IPS DF 6.9 (cell line): Measurements from ENCODE around the gene STRA8.

Experiments used
- DNase-seq: peaks from one replicate; pipeline ENCODE4 v3.0.0-alpha.2; 2013; ENCODE audit warnings: low read depth, low spot score
- H3K27ac ChIP-seq: one replicate; pipeline ENCODE4 v1.5.1; 2013; ENCODE audit warnings: low read length, control low read depth
- H3K27me3 ChIP-seq: 2 replicates; pipeline ENCODE4 v1.6.1; 2013; ENCODE audit warnings: mild to moderate bottlenecking, low read length; ENCODE audit not compliant: control insufficient read depth, insufficient read depth
- H3K36me3 ChIP-seq: 2 replicates; pipeline ENCODE4 v1.6.1; 2013; ENCODE audit warnings: low read length; ENCODE audit not compliant: control insufficient read depth, insufficient read depth
- H3K4me1 ChIP-seq: 2 replicates; pipeline ENCODE4 v1.6.1; 2013; ENCODE audit warnings: low read length; ENCODE audit not compliant: control insufficient read depth, insufficient read depth
- H3K4me3 ChIP-seq: 2 replicates; pipeline ENCODE4 v1.5.1; 2013; ENCODE audit warnings: mild to moderate bottlenecking, low read length
- H3K9me3 ChIP-seq: 2 replicates; pipeline ENCODE4 v1.6.1; 2013; ENCODE audit warnings: low read length, inconsistent platforms; ENCODE audit not compliant: control insufficient read depth, insufficient read depth
- WGBS: extraction: QIAGEN DNeasy Blood & Tissue Kit; methylation state at CpG from one replicate; pipeline ENCODE4 v1.1.7; 2013; ENCODE audit warnings: mixed read lengths, missing lambda C conversion rate; ENCODE audit not compliant: insufficient read length, insufficient coverage; 5-methylcytosine and 5-hydroxymethylcytosine counted together

The STRA8 gene, protein sequence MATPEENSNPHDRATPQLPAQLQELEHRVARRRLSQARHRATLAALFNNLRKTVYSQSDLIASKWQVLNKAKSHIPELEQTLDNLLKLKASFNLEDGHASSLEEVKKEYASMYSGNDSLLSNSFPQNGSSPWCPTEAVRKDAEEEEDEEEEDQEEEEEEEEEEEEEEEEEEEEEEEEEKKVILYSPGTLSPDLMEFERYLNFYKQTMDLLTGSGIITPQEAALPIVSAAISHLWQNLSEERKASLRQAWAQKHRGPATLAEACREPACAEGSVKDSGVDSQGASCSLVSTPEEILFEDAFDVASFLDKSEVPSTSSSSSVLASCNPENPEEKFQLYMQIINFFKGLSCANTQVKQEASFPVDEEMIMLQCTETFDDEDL

GRCh38 chr7:135233570-135233969 is at the start of gene STRA8:
STRA8 (plus strand) TSS chr7:135233838; CDS start chr7:135240525, 6,687 bp downstream.
- Histone ChIP-seq H3K4me3 (no peak within 1 kb of the TSS), H3K27ac (no peak within 1 kb of the TSS), H3K36me3 (no peaks in the 10 kb centered on the region), H3K27me3 (no peaks in the 10 kb centered on the region), H3K4me1 (no peaks in the 10 kb centered on the region), H3K9me3 (no peaks in the 10 kb centered on the region)
- DNase-seq: no peak
- WGBS: no CpG with 5 or more reads among the region's 28 CpGs

GRCh38 chr7:135184254-135184841 is 49.3 kb upstream of the STRA8 start:
- Histone ChIP-seq H3K27me3 (no peaks in the 10 kb centered on the region), H3K9me3 (no peaks in the 10 kb centered on the region; the same call in 1 of the 2 replicates), H3K4me1 (no peaks in the 10 kb centered on the region), H3K36me3 (peaks cover 15% of the 10 kb centered on the region), H3K27ac (no peak overlapping the region), H3K4me3 (no peak overlapping the region)
- DNase-seq: no peak
- WGBS: no CpG with 5 or more reads among the region's 5 CpGs

GRCh38 chr7:135185471-135186260 is 48.0 kb upstream of the STRA8 start:
- no peak for DNase-seq
- no peaks in the 10 kb centered on the region for H3K4me1 ChIP-seq
- H3K36me3 ChIP-seq: peaks cover 15% of the 10 kb centered on the region
- H3K4me3 ChIP-seq: no peak overlapping the region
- no peaks in the 10 kb centered on the region; the same call in 1 of the 2 replicates for H3K9me3 ChIP-seq
- WGBS: no CpG with 5 or more reads among the region's 7 CpGs
- no peak overlapping the region for H3K27ac ChIP-seq
- no peaks in the 10 kb centered on the region for H3K27me3 ChIP-seq

- no CpG with 5 or more reads among the region's 3 CpGs for WGBS
- Histone ChIP-seq H3K36me3 (peaks cover 15% of the 10 kb centered on the region), H3K4me3 (no peak overlapping the region), H3K27me3 (no peaks in the 10 kb centered on the region), H3K9me3 (no peaks in the 10 kb centered on the region), H3K27ac (no peak overlapping the region), H3K4me1 (no peaks in the 10 kb centered on the region)
- DNase-seq: no peak
Observed at GRCh38 chr7:135186261-135186540, 47.4 kb upstream of the STRA8 start.

GRCh38 chr7:135186841-135187253 is 46.8 kb upstream of the STRA8 start:
- no CpG with 5 or more reads among the region's 12 CpGs for WGBS
- no peak for DNase-seq
- no peaks in the 10 kb centered on the region for H3K4me1 ChIP-seq
- no peak overlapping the region for H3K4me3 ChIP-seq
- H3K36me3 ChIP-seq: peaks cover 15% of the 10 kb centered on the region
- H3K9me3 ChIP-seq: no peaks in the 10 kb centered on the region
- no peak overlapping the region for H3K27ac ChIP-seq
- no peaks in the 10 kb centered on the region for H3K27me3 ChIP-seq

DNA sequence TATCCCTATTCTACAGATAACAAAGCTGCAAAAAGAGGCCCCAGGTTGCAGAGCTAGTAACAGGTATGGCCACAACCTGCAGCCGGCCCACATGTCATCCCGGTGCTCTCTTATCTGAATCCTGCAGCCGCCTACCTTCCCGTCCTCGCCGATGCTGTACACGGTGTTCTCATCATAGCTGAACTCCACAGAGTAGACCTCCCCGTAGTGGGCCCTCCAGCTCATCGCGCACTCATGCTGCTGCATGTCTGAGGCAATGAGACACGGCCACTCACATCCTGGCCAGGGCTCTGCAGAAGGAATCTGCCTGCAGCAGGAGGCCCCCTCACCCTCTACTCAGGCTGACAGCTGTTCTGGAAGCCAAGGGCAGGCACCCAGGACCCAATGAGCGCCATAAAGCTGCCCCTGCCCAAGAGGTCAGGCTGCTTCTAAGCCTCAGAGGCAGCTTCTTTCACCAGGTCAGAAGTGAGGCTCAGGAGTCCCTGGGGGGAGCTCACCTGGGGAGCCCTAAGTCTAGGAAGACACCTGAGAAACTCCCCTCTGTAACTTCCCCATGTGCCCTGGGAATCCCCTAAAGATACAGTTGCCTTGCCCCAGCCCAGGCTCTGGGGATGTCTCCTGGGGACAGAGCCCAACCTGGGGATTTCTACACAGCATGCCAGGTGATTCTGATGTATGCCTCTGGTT is 45.2 kb upstream of the STRA8 start:
- no peaks in the 10 kb centered on the region for H3K4me1 ChIP-seq
- WGBS: no CpG with 5 or more reads among the region's 12 CpGs
- peaks cover 17% of the 10 kb centered on the region for H3K36me3 ChIP-seq

GRCh38 chr7:135189221-135189662 is 44.4 kb upstream of the STRA8 start:
- DNase-seq: no peak
- WGBS: no CpG with 5 or more reads among the region's 6 CpGs
- no peaks in the 10 kb centered on the region for H3K4me1 ChIP-seq

More for the DNA sequence above, 45.2 kb upstream of the STRA8 start:
- no peaks in the 10 kb centered on the region for H3K9me3 ChIP-seq
- no peak for DNase-seq
- H3K27ac ChIP-seq: no peak overlapping the region
- no peak overlapping the region for H3K4me3 ChIP-seq
- no peaks in the 10 kb centered on the region for H3K27me3 ChIP-seq

DNA sequence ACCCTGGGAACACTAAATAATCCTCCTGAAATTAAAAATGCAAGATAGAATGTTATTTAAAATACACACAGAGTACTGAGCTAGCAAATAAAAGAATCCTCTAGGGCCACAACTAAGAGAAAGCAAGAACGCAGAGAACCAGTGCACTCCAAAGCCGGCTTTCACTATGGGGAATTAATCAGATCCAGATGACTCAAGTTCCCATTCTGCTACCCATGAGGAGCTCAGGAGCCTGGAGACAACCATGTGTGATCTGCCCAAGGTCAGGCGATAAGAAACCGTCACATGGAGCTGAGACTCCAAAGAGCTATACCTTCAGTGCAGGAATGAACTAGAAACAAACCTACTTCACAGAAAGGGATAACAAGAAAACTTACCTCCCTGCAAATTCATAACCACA is 43.7 kb upstream of the STRA8 start:
- Histone ChIP-seq H3K4me3 (no peak overlapping the region), H3K4me1 (no peaks in the 10 kb centered on the region), H3K27ac (no peak overlapping the region), H3K9me3 (no peaks in the 10 kb centered on the region), H3K36me3 (peaks cover 17% of the 10 kb centered on the region), H3K27me3 (no peaks in the 10 kb centered on the region)
- no CpG with 5 or more reads among the region's 4 CpGs for WGBS
- no peak for DNase-seq

More at GRCh38 chr7:135189221-135189662, 44.4 kb upstream of the STRA8 start:
- Histone ChIP-seq H3K9me3 (no peaks in the 10 kb centered on the region), H3K36me3 (peaks cover 17% of the 10 kb centered on the region), H3K27ac (no peak overlapping the region), H3K27me3 (no peaks in the 10 kb centered on the region), H3K4me3 (no peak overlapping the region)

DNA sequence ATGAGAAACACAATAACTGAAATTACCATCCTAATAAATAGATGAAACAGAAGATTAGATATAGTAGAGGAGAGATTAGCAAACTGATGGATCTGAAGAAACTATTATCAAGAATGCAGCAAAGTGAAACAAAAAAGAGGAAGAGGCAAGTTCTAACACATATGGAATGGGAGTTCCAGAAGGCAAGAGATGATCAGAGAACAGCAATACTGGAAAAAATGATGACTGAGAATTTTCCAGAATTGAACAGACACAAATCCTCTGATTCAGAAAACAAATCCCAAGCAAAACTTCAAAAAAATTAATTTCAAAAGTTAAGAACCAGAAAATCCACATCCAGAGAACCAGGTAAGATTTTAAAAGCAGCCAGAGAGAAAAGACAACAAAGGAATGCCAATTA is 42.9 kb upstream of the STRA8 start:
- Histone ChIP-seq H3K27me3 (no peaks in the 10 kb centered on the region), H3K4me3 (no peak overlapping the region), H3K36me3 (peaks cover 17% of the 10 kb centered on the region), H3K27ac (no peak overlapping the region), H3K4me1 (no peaks in the 10 kb centered on the region), H3K9me3 (no peaks in the 10 kb centered on the region)
- DNase-seq: no peak

GRCh38 chr7:135192914-135193536 is 40.6 kb upstream of the STRA8 start:
- Histone ChIP-seq H3K4me1 (no peaks in the 10 kb centered on the region), H3K9me3 (no peaks in the 10 kb centered on the region), H3K4me3 (no peak overlapping the region), H3K27ac (no peak overlapping the region), H3K27me3 (no peaks in the 10 kb centered on the region), H3K36me3 (peaks cover 14% of the 10 kb centered on the region)
- no CpG with 5 or more reads among the region's 11 CpGs for WGBS
- no peak for DNase-seq
